ENCODE results near the gene FRMD8. TPM values are rescaled to one million over a fixed set of nuclear protein-coding genes. Genes with fewer than 3 reads are reported as not detected.

The FRMD8 gene
- polyA plus RNA-seq, 1 donor from 2014 or later = 22.2 TPM

GRCh38 chr11:65416341-65416824 lies 29.9 kb downstream of the FRMD8 start:
- Histone ChIP-seq H3K79me2 (replicated peaks; ENCODE audit: insufficient read depth, low read length) (peaks cover 67% of the 10 kb centered on the region), H3K9ac (ENCODE audit: low read length) (peak overlapping the region; percentile 68), H3K27me3 (ENCODE audit: insufficient read depth, low read depth, low read length) (no peaks in the 10 kb centered on the region), H3K4me2 (ENCODE audit: low read length) (peak overlapping the region; percentile 97), H3K9me2 (ENCODE audit: insufficient read depth, low read length) (no peaks in the 10 kb centered on the region), H3K9me3 (ENCODE audit: low read length) (no peaks in the 10 kb centered on the region), H4K20me1 (ENCODE audit: insufficient read depth) (no peaks in the 10 kb centered on the region), H3K27ac (ENCODE audit: low read length) (peak overlapping the region; percentile 40), H3K36me3 (ENCODE audit: insufficient read depth, low read length) (no peaks in the 10 kb centered on the region), H3F3A (ENCODE audit: insufficient read depth, low read length, poor library complexity, severe bottlenecking) (no peaks in the 10 kb centered on the region), H2AFZ (ENCODE audit: low read depth, low read length) (no peak overlapping the region), H3K4me3 (ENCODE audit: low read length) (peak overlapping the region; percentile 65)
- TF ChIP-seq SMC3 (conservative IDR thresholded peaks at IDR 0.05; ENCODE audit: poor library complexity) = peak; percentile 100
- no peak for TF ChIP-seq EZH2 (IDR thresholded peaks at IDR 0.05; ENCODE audit: borderline replicate concordance, insufficient read depth, low read length, poor library complexity, severe bottlenecking)
- TF ChIP-seq RAD21 (conservative IDR thresholded peaks at IDR 0.05) = peak; percentile 99
- peak; percentile 62 for TF ChIP-seq POLR2AphosphoS5 (IDR thresholded peaks at IDR 0.05)
- TF ChIP-seq EP300 (conservative IDR thresholded peaks at IDR 0.05; ENCODE audit: poor library complexity, severe bottlenecking) = peak; percentile 36
- TF ChIP-seq REST (IDR thresholded peaks at IDR 0.05; ENCODE audit: borderline replicate concordance) = no peak
- peak; percentile 68 for TF ChIP-seq MXI1 (conservative IDR thresholded peaks at IDR 0.05; ENCODE audit: poor library complexity, severe bottlenecking)
- peak; percentile 39 for TF ChIP-seq TAF1 (IDR thresholded peaks at IDR 0.05; ENCODE audit: low read depth)
- TF ChIP-seq CTCF (IDR thresholded peaks at IDR 0.05; ENCODE audit: poor library complexity, severe bottlenecking) = peak; percentile 98

- H2AFZ ChIP-seq (ENCODE audit: low read depth, low read length) = no peak overlapping the region
These were observed 30.6 kb downstream of the FRMD8 start for GRCh38 chr11:65416841-65417701.

More at GRCh38 chr11:65416841-65417701, 30.6 kb downstream of the FRMD8 start:
- Histone ChIP-seq H3K4me2 (ENCODE audit: low read length) (peak overlapping the region; percentile 97), H3F3A (ENCODE audit: insufficient read depth, low read length, poor library complexity, severe bottlenecking) (no peaks in the 10 kb centered on the region), H4K20me1 (ENCODE audit: insufficient read depth) (no peaks in the 10 kb centered on the region), H3K79me2 (replicated peaks; ENCODE audit: insufficient read depth, low read length) (peaks cover 74% of the 10 kb centered on the region), H3K27me3 (ENCODE audit: insufficient read depth, low read depth, low read length) (no peaks in the 10 kb centered on the region), H3K27ac (ENCODE audit: low read length) (peak overlapping the region; percentile 21), H3K9me3 (ENCODE audit: low read length) (no peaks in the 10 kb centered on the region), H3K9ac (ENCODE audit: low read length) (peak overlapping the region; percentile 68), H3K36me3 (ENCODE audit: insufficient read depth, low read length) (no peaks in the 10 kb centered on the region), H3K9me2 (ENCODE audit: insufficient read depth, low read length) (no peaks in the 10 kb centered on the region), H3K4me3 (ENCODE audit: low read length) (peak overlapping the region; percentile 65)
- no peak for TF ChIP-seq POLR2AphosphoS5 (IDR thresholded peaks at IDR 0.05)

All from neural cell (in vitro differentiated cells).